GM21786 (cell line): ENCODE results near the gene OR10S1.
"Not testable (repeated sequence)": the region's sequence is repeated elsewhere in the genome, so short reads cannot be mapped to it uniquely, and the experiment has no call there.

Experiments used
- ATAC-seq: cut with Tn5 transposase; IDR thresholded peaks from one replicate; pipeline ENCODE4 v1.9.1; 2021; ENCODE audit not compliant: unreplicated experiment

OR10S1 gene

GRCh38 chr11:123977731-123978347 is at the start of gene OR10S1:
Gene OR10S1 (minus strand): TSS chr11:123977781. CDS start chr11:123977664, 117 bp downstream.
- no peak for ATAC-seq

GRCh38 chr11:124026498-124026897 is 48.9 kb upstream of the OR10S1 start, which contains the start of gene OR10G8:
Gene OR10G8 (plus strand): TSS chr11:124026798. CDS start chr11:124029623, 2,825 bp downstream.
- ATAC-seq, result no peak

GRCh38 chr11:124015837-124016236 is 38.3 kb upstream of the OR10S1 start:
- not testable (repeated sequence) for ATAC-seq

GRCh38 chr11:124012697-124013096 is 35.1 kb upstream of the OR10S1 start, which contains the start of gene OR10G4:
Gene OR10G4 (plus strand): TSS chr11:124012997. CDS start chr11:124015575, 2,578 bp downstream.
- no peak for ATAC-seq

- ATAC-seq, result no peak
Measured at GRCh38 chr11:123995119-123995518, 17.5 kb upstream of the OR10S1 start, which contains the start of gene OR10G6. Gene OR10G6 (minus strand): TSS chr11:123995161. CDS start chr11:123995161, 0 bp downstream.

- no peak for ATAC-seq
Measured at GRCh38 chr11:123979311-123979710, 1.7 kb upstream of the OR10S1 start.

GRCh38 chr11:123976770-123977560 is 616 bp downstream of the OR10S1 start:
- no peak for ATAC-seq

- ATAC-seq, result no peak
Measured at GRCh38 chr11:123973816-123974215, 3.8 kb downstream of the OR10S1 start.

GRCh38 chr11:123956752-123957151 is 20.8 kb downstream of the OR10S1 start:
- no peak for ATAC-seq

- no peak for ATAC-seq
Measured at GRCh38 chr11:123945132-123945531, 32.4 kb downstream of the OR10S1 start.

- no peak for ATAC-seq
Measured at GRCh38 chr11:123943738-123944137, 33.8 kb downstream of the OR10S1 start, which contains the start of gene OR6T1. Gene OR6T1 (minus strand): TSS chr11:123943838. CDS start chr11:123943838, 0 bp downstream.

- no peak for ATAC-seq
Measured at GRCh38 chr11:123942413-123942812, 35.2 kb downstream of the OR10S1 start.

- ATAC-seq, result no peak
Measured at GRCh38 chr11:123939317-123939716, 38.3 kb downstream of the OR10S1 start, which contains the start of gene OR4D5. Gene OR4D5 (plus strand): TSS chr11:123939617. CDS start chr11:123939617, 0 bp downstream.
